Fibroblast of pulmonary artery (primary cell): ENCODE results near the gene C14orf119.
A peak's percentile ranks its signal among the peaks of the same experiment; 100 is the strongest.

ENCODE experiments used
- DNase-seq: peaks from one replicate; pipeline ENCODE4 v3.0.0-alpha.2; 2010; ENCODE audit warnings: low read depth
- H3K4me3 ChIP-seq: replicated peaks from 2 replicates; pipeline ENCODE4 v1.5.1; 2011; ENCODE audit warnings: low read depth, mild to moderate bottlenecking, control low read depth, low read length, moderate library complexity
- CTCF ChIP-seq: IDR thresholded peaks from 2 replicates; pipeline ENCODE4 v1.5.1; 2011; ENCODE audit warnings: mild to moderate bottlenecking, control low read depth, low read length, inconsistent platforms; ENCODE audit errors: missing control alignments

C14orf119 gene

GRCh38 chr14:23091294-23092225 is 3.7 kb upstream of the C14orf119 start:
- no peak for DNase-seq
- no peak overlapping the region for H3K4me3 ChIP-seq
- TF ChIP-seq CTCF = no peak

- peak overlapping the region; percentile 70 for H3K4me3 ChIP-seq
- no peak for DNase-seq
- no peak for TF ChIP-seq CTCF
Measured at GRCh38 chr14:23093104-23093503, 2.2 kb upstream of the C14orf119 start.

- DNase-seq = no peak
- no peak for TF ChIP-seq CTCF
- peak overlapping the region; percentile 70 for H3K4me3 ChIP-seq
Measured at GRCh38 chr14:23093526-23093925, 1.8 kb upstream of the C14orf119 start.

GRCh38 chr14:23093991-23094665 is 1.2 kb upstream of the C14orf119 start:
- peak; percentile 32 for TF ChIP-seq CTCF
- H3K4me3 ChIP-seq = peak overlapping the region; percentile 70
- DNase-seq = no peak

- peak; percentile 88 for DNase-seq
- no peak for TF ChIP-seq CTCF
Measured at GRCh38 chr14:23094666-23095195, 574 bp upstream of the C14orf119 start, which contains the start of gene ACIN1. Gene ACIN1, minus strand, starts transcription at chr14:23095136. Its CDS starts 24 bp downstream, at chr14:23095112.

GRCh38 chr14:23097786-23098185 is 2.5 kb downstream of the C14orf119 start:
- no peak for DNase-seq
- TF ChIP-seq CTCF = no peak
- no peak overlapping the region for H3K4me3 ChIP-seq

More at GRCh38 chr14:23094666-23095195, 574 bp upstream of the C14orf119 start, which contains the start of gene ACIN1:
- H3K4me3 ChIP-seq = peak within 1 kb of the TSS; percentile 70
